HG03520 (cell line): ENCODE data around the gene SLC24A3.

Experiments used
- ATAC-seq: cut with Tn5 transposase; IDR thresholded peaks from one replicate; pipeline ENCODE4 v1.9.1; 2021; ENCODE audit warnings: mild to moderate bottlenecking, moderate library complexity; ENCODE audit not compliant: unreplicated experiment

SLC24A3 gene

GRCh38 chr20:19212469-19212815, at the start of gene SLC24A3:
Gene SLC24A3, plus strand, starts transcription at chr20:19212642.
- no peak for ATAC-seq

- ATAC-seq: no peak
These were observed 42.3 kb upstream of the SLC24A3 start for GRCh38 chr20:19170148-19170547.

GRCh38 chr20:19172637-19173036, 39.8 kb upstream of the SLC24A3 start:
- ATAC-seq: no peak

GRCh38 chr20:19176470-19177052, 35.9 kb upstream of the SLC24A3 start:
- no peak for ATAC-seq

GRCh38 chr20:19181552-19181951, 30.9 kb upstream of the SLC24A3 start:
- ATAC-seq: no peak

GRCh38 chr20:19185083-19185482, 27.4 kb upstream of the SLC24A3 start:
- ATAC-seq: no peak

- no peak for ATAC-seq
These were observed 19.1 kb upstream of the SLC24A3 start for GRCh38 chr20:19193349-19193748.

GRCh38 chr20:19205981-19206396, 6.5 kb upstream of the SLC24A3 start:
- ATAC-seq: no peak

GRCh38 chr20:19207541-19207940, 4.9 kb upstream of the SLC24A3 start:
- ATAC-seq: no peak

GRCh38 chr20:19210391-19211155, 1.9 kb upstream of the SLC24A3 start:
- no peak for ATAC-seq

GRCh38 chr20:19211252-19211651, 1.2 kb upstream of the SLC24A3 start:
- ATAC-seq: no peak

GRCh38 chr20:19211661-19212468, 577 bp upstream of the SLC24A3 start:
- ATAC-seq: no peak

- ATAC-seq: no peak
These were observed 520 bp downstream of the SLC24A3 start for GRCh38 chr20:19212821-19213502.

GRCh38 chr20:19213946-19214490, 1.6 kb downstream of the SLC24A3 start:
- no peak for ATAC-seq

GRCh38 chr20:19218411-19218810, 6.0 kb downstream of the SLC24A3 start:
- ATAC-seq: no peak

GRCh38 chr20:19222520-19223040, 10.1 kb downstream of the SLC24A3 start:
- ATAC-seq: no peak

- no peak for ATAC-seq
These were observed 11.2 kb downstream of the SLC24A3 start for GRCh38 chr20:19223640-19224039.

GRCh38 chr20:19231359-19232035, 19.1 kb downstream of the SLC24A3 start:
- ATAC-seq: no peak

GRCh38 chr20:19232997-19233794, 20.8 kb downstream of the SLC24A3 start:
- no peak for ATAC-seq
